KOPT-K1 (cell line): Measurements from ENCODE around the gene CDC42EP4.
"Not testable (repeated sequence)": the region's sequence is repeated elsewhere in the genome, so short reads cannot be mapped to it uniquely, and the experiment has no call there.

Experiments
- H3K27ac ChIP-seq: fragments of 200-600 bp; sonication (generic); 2 replicates; pipeline ENCODE4 v1.5.1; 2016; ENCODE audit warnings: antibody characterized with exemption, mild to moderate bottlenecking, low read depth, low read length; ENCODE audit not compliant: poor library complexity, severe bottlenecking
- H3K36me3 ChIP-seq: fragments of 200-600 bp; sonication (generic); 2 replicates; pipeline ENCODE4 v1.5.1; 2017; ENCODE audit warnings: antibody characterized with exemption, mild to moderate bottlenecking, low read length, moderate library complexity; ENCODE audit not compliant: insufficient read depth
- H3K9me3 ChIP-seq: fragments of 200-600 bp; sonication (generic); 2 replicates; pipeline ENCODE4 v1.5.1; 2017; ENCODE audit warnings: antibody characterized with exemption, low read length, mild to moderate bottlenecking; ENCODE audit not compliant: insufficient read depth, poor library complexity, severe bottlenecking

The CDC42EP4 gene

DNA sequence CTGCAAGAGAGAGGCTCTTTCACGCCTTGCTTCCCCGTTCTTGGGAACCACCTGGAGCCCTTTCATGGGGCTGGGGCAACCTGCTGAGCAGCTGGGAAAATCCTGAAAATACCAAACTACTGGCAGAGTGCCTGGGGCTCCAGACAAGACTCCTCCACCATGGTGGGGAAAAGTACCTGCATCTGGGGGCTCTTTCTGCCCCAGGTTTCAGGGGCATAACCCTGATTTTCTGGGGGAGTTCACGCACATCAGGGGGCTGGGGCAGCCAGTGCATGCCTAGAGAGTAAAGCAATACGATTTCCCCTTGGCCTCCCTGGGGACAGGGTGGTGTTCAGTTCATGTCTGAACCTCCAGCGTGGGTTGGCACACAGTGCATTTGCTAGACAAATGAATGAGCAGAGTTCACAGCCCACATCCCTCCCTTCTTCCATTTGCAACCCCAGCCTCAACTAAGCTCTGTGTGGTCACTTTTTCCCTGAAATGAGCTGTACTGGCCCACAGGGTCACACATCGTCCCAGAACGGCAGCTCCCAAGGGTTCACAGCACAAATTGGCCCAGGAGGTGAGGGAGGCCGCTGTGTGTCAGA, 5.2 kb upstream of the CDC42EP4 start:
- Histone ChIP-seq H3K9me3 (no peaks in the 10 kb centered on the region), H3K27ac (no peak overlapping the region), H3K36me3 (no peaks in the 10 kb centered on the region)

DNA sequence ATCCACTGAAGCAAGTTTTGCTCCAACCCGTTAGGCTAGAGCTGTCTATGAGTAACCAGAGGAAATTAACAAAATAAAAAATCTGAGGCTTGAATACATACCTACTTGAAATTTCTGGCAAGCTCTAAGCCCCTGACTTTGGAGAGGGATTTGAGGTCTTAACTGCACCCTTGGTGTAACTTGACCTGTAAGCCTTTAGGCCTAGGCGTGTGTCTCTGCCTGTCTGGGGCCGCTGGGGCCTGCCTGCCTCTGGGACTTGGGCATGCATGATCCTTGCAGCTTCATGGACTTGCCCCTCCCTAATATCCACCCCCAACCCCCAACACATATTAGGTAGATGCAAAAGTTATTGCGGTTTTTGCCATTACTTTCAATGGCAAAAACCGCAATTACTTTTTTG, 3.7 kb upstream of the CDC42EP4 start:
- no peaks in the 10 kb centered on the region for H3K36me3 ChIP-seq
- no peaks in the 10 kb centered on the region for H3K9me3 ChIP-seq
- no peak overlapping the region for H3K27ac ChIP-seq

- Histone ChIP-seq H3K27ac (no peak overlapping the region), H3K9me3 (no peaks in the 10 kb centered on the region)
These were observed 1.8 kb upstream of the CDC42EP4 start for GRCh38 chr17:73313526-73314127.

DNA sequence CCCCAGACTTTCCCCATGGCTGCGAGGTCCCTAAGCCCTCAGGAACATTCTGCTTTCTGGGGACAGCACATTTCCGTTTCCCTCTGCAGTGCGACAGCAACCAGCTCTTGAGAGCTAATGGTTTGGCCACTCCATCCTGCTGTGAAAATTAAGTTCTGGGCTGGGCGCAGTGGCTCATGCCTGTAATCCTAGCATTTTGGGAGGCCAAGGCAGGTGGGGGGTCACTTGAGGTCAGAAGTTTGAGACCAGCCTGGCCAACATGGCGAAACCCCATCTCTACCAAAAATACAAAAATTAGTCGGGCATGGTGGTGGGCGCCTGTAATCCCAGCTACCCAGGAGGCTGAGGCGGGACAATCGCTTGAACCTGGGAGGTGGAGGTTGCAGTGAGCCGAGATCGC, 1.1 kb upstream of the CDC42EP4 start:
- H3K27ac ChIP-seq = not testable (repeated sequence)

More at GRCh38 chr17:73313526-73314127, 1.8 kb upstream of the CDC42EP4 start:
- H3K36me3 ChIP-seq = no peaks in the 10 kb centered on the region

GRCh38 chr17:73311428-73311780, 397 bp downstream of the CDC42EP4 start:
- H3K9me3 ChIP-seq = no peaks in the 10 kb centered on the region
- H3K36me3 ChIP-seq = no peaks in the 10 kb centered on the region
- no peak overlapping the region for H3K27ac ChIP-seq

More for the DNA sequence above, 1.1 kb upstream of the CDC42EP4 start:
- not testable (repeated sequence) for H3K36me3 ChIP-seq, H3K9me3 ChIP-seq

- Histone ChIP-seq H3K36me3 (no peaks in the 10 kb centered on the region), H3K27ac (no peak overlapping the region), H3K9me3 (no peaks in the 10 kb centered on the region)
These were observed 1.8 kb downstream of the CDC42EP4 start for GRCh38 chr17:73309727-73310596.

DNA sequence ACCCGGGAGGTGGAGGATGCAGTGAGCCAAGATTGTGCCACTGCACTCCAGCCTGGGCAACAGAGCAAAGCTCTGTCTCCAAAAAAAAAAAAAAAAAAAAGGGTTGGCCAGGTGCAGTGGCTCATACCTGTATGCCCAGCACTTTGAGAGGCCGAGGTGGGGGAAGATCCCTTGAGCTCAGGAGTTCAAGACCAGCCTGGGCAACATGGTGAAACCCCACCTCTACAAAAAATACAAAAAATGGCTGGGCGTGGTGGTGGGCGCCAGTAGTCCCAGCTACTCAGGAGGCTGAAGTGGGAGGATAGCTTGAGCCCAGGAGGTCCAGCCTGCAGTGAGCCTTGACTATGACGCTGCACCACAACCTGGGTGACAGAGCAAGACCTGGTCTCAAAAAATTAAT, 2.8 kb downstream of the CDC42EP4 start:
- not testable (repeated sequence) for H3K9me3 ChIP-seq, H3K36me3 ChIP-seq, H3K27ac ChIP-seq

- H3K27ac ChIP-seq = no peak overlapping the region
These were observed 3.6 kb downstream of the CDC42EP4 start for GRCh38 chr17:73308017-73308823.

DNA sequence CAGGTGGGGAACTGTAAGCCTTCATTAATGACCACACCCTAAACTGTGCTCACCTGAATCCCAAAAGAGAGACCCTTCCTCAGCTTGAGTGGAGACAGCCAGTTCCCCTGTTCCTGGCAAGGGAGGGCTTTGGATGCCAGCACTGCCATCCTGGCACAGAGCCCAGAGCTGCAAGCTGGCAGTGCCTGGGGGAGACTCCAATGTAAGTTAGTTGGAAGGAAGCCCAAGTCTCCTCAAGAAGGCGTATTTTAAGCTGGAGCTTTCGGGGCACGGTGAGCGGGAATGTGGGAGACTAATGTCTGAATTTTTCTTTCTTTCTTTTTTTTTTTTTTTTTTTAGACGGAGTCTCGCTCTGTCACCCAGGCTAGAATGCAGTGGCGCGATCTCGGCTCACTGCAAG, 4.7 kb downstream of the CDC42EP4 start:
- no peaks in the 10 kb centered on the region for H3K36me3 ChIP-seq
- H3K27ac ChIP-seq = no peak overlapping the region
- no peaks in the 10 kb centered on the region for H3K9me3 ChIP-seq

More at GRCh38 chr17:73308017-73308823, 3.6 kb downstream of the CDC42EP4 start:
- Histone ChIP-seq H3K9me3 (no peaks in the 10 kb centered on the region), H3K36me3 (no peaks in the 10 kb centered on the region)

- Histone ChIP-seq H3K9me3 (no peaks in the 10 kb centered on the region), H3K27ac (no peak overlapping the region), H3K36me3 (no peaks in the 10 kb centered on the region)
These were observed 5.7 kb downstream of the CDC42EP4 start for GRCh38 chr17:73305845-73306836.

DNA sequence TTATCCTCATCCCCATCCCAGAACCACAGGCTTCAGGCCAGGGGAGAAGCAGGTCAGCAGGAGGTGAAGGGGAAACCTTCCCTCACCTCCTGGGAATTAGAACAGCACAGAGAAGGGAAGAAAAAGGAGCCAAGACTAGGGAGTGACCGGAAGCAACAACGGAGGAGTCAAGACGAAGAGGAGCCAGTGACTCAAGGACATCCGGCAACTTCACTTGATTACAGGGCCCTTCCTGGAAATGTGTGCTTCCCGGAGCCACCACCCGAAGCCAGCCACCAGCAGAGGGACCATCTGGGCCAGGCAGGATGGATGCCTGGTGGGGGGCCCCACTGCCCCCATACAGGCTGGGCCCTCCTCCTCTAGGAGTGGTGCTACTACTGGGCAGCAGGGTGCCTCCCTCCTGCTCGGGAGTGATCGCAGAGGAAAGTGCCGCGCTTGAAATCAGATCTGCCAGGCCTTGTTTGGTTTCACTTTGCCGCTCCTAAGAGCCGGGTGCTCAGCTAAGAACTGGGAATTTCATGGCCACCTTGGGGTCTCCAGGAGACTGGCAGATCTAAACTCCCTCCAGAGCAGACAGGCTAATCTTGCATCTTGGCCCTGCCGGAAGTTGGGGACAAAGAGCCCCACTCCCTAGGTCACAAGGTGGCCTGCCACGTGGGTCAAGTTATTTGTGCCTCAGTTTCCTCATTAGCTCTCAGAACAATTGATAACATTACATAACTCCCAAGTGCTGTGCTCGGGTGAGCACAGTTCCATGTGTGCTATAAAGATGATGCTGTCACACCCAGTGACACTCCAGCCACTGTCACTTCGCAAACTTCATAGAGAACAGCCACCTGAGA, 6.6 kb downstream of the CDC42EP4 start:
- H3K27ac ChIP-seq = no peak overlapping the region
- no peaks in the 10 kb centered on the region for H3K9me3 ChIP-seq
- no peaks in the 10 kb centered on the region for H3K36me3 ChIP-seq

DNA sequence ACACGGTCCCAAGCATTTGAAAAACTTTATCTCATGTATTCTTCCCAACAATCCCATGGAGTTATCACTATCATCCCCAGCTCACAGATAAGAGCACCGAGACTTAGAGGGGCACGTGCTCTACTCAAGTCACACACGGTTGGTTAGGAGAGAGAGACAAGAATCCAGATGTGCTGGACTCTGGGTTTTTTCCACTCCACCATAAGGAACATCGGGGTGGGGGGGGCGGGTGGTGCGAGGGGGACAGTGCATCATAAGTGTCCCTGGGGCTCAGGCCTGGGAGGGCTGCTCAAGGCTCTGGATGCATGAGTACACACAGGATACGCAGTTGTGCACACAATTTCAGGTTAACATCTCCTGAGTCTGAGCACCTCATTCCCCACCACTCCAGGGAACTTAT, 7.4 kb downstream of the CDC42EP4 start:
- no peaks in the 10 kb centered on the region for H3K36me3 ChIP-seq
- no peak overlapping the region for H3K27ac ChIP-seq
- no peaks in the 10 kb centered on the region for H3K9me3 ChIP-seq

- Histone ChIP-seq H3K27ac (no peak overlapping the region), H3K9me3 (no peaks in the 10 kb centered on the region), H3K36me3 (no peaks in the 10 kb centered on the region)
These were observed 9.6 kb downstream of the CDC42EP4 start for GRCh38 chr17:73302189-73302588.
